Panc1 (cell line): ENCODE results near the gene ERVV-1. TPM values are rescaled to one million over a fixed set of nuclear protein-coding genes. Genes with fewer than 3 reads are reported as not detected.

Experiments used
- ATAC-seq: fragments of 200-7000 bp; cut with Tn5 transposase; 2 replicates; pipeline ENCODE4 v1.9.1; 2020; ENCODE audit warnings: mild to moderate bottlenecking, moderate library complexity
- BruUV-seq: library from RNA; stranded (reverse); fragments of 400-500 nt; replicated peaks from 2 replicates; lab custom pipeline; 2021; lab: Mats Ljungman, UMichigan
- CTCF ChIA-PET: fragments of 300-600 bp; sonication (Branson Sonifier 250); formaldehyde crosslinking; loops from one replicate; lab custom pipeline; 2022; ENCODE audit warnings: antibody characterized with exemption; lab: Charles Lee
- POLR2A ChIA-PET: fragments of 300-600 bp; sonication (Branson Sonifier 250); formaldehyde crosslinking; loops from one replicate; lab custom pipeline; 2022; ENCODE audit warnings: antibody characterized with exemption; lab: Charles Lee
- DNase-seq: peaks from one replicate; pipeline ENCODE4 v3.0.0-alpha.2; 2010; ENCODE audit warnings: low read depth, low spot score
- H3K27ac ChIP-seq: 2 replicates; pipeline ENCODE4 v1.5.1; 2011; ENCODE audit warnings: mild to moderate bottlenecking, low read length, inconsistent platforms
- H3K27me3 ChIP-seq: fragments of 200-500 bp; sonication (Bioruptor generic); 2 replicates; pipeline ENCODE4 v1.6.0; 2014; ENCODE audit warnings: low read length, inconsistent platforms; ENCODE audit not compliant: control insufficient read depth, insufficient read depth
- H3K36me3 ChIP-seq: fragments of 200-500 bp; sonication (Bioruptor generic); 2 replicates; pipeline ENCODE4 v1.5.1; 2014; ENCODE audit warnings: inconsistent platforms, mild to moderate bottlenecking, low read length, moderate library complexity; ENCODE audit not compliant: control insufficient read depth, insufficient read depth
- H3K4me1 ChIP-seq: 2 replicates; pipeline ENCODE4 v1.5.1; 2011; ENCODE audit warnings: inconsistent platforms, mild to moderate bottlenecking, low read length, moderate library complexity; ENCODE audit not compliant: control insufficient read depth, insufficient read depth
- H3K4me3 ChIP-seq, 2 experiments: 2 replicates each; pipeline ENCODE4 v1.5.1; 2011 to 2012; ENCODE audit warnings: low read depth in 2 of 2, low read length in 2 of 2, mild to moderate bottlenecking in 2 of 2, inconsistent platforms in 1 of 2, moderate library complexity in 1 of 2
- H3K9me3 ChIP-seq: fragments of 200-500 bp; sonication (Bioruptor generic); 2 replicates; pipeline ENCODE4 v1.5.1; 2014; ENCODE audit warnings: low read depth, mild to moderate bottlenecking, inconsistent platforms, low read length, moderate library complexity; ENCODE audit not compliant: control insufficient read depth, insufficient read depth
- POLR2AphosphoS5 ChIP-seq: IDR thresholded peaks from 2 replicates; pipeline ENCODE4 v1.6.1; 2012; ENCODE audit warnings: mild to moderate bottlenecking, low read depth, low read length, moderate library complexity
- SIN3A ChIP-seq: IDR thresholded peaks from 2 replicates; pipeline ENCODE4 v1.6.1; 2012; ENCODE audit warnings: low read depth, mild to moderate bottlenecking, low read length, moderate library complexity, borderline replicate concordance; ENCODE audit not compliant: insufficient read depth
- TCF7L2 ChIP-seq: IDR thresholded peaks from 2 replicates; pipeline ENCODE4 v1.6.1; 2011; ENCODE audit warnings: mild to moderate bottlenecking, low read depth, low read length, inconsistent platforms
- in situ Hi-C: cut with HindIII; loops from 2 replicates; pipeline ENCODE4 v1.10.0; 2016; ENCODE audit warnings: low sequenced_read_pairs, low pct_unique_long_range_greater_than_20kb
- intact Hi-C: fragments of 100-400 bp; cut with micrococcal nuclease; formaldehyde crosslinking; loops from one replicate; pipeline ENCODE4 v1.10.0; 2022; ENCODE audit not compliant: unreplicated experiment
- total RNA-seq: library from RNA; stranded (reverse); gene quantifications from one replicate; pipeline ENCODE4 v1.2.1, GENCODE V29; 2021; ENCODE audit not compliant: unreplicated experiment
- TF ChIP-seq, protein P1 (sequence below), 2 experiments: IDR thresholded peaks; 2 replicates each; pipeline ENCODE4 v1.6.1; 2011 to 2012; ENCODE audit warnings: low read depth in 2 of 2, control low read depth in 1 of 2, low read length in 1 of 2, mild to moderate bottlenecking in 1 of 2, moderate library complexity in 1 of 2; ENCODE audit not compliant: insufficient read depth in 1 of 2
- TF ChIP-seq, protein P2 (sequence below): fragments of 450-650 bp; IDR thresholded peaks from 2 replicates; pipeline ENCODE4 v1.5.1; 2017; ENCODE audit warnings: mild to moderate bottlenecking

Gene ERVV-1
- total RNA-seq, 1 experiment from 2014 or later, result not detected

DNA sequence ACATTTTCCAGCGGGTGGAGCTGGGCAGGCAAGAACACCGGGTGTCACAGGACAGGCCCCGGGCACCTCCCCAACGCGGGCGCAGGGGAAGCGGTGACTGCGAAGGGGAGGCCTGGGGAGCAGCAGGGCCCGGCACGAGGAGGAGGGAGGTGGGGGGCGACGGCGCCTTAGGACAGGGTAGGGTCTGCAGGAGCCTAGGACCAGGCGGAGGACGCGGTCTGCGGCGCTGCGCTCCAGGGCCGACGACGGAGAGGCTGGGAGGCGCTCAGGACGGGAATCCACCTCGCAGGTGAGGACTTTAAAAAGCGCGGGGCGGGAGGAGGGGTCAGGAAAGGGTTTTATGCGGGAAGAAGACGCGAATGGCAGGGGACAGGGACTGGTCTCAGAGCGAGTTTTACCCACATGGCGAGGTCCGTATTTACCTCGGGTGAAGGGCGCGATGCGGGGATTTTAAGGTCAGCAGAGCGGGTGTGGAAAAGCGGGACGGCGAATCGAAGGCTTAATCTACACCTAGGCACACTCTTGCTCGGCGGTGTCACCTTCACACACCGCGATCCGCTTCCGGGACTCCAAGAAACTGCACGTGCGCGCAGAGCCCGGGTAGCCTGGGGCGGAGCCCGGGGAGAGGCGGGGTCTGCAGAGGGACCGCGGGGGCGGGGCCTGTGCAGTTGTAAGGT, 44.3 kb downstream of the ERVV-1 start:
- H3K9me3 ChIP-seq, result peaks cover 4% of the 10 kb centered on the region; the same call in 1 of the 2 replicates
- H3K4me1 ChIP-seq, result no peaks in the 10 kb centered on the region
- CTCF ChIA-PET, result no interaction called here
- intact Hi-C loops, result no loop called here
- TF ChIP-seq SIN3A, result no peak
- TF ChIP-seq, protein P1, sequence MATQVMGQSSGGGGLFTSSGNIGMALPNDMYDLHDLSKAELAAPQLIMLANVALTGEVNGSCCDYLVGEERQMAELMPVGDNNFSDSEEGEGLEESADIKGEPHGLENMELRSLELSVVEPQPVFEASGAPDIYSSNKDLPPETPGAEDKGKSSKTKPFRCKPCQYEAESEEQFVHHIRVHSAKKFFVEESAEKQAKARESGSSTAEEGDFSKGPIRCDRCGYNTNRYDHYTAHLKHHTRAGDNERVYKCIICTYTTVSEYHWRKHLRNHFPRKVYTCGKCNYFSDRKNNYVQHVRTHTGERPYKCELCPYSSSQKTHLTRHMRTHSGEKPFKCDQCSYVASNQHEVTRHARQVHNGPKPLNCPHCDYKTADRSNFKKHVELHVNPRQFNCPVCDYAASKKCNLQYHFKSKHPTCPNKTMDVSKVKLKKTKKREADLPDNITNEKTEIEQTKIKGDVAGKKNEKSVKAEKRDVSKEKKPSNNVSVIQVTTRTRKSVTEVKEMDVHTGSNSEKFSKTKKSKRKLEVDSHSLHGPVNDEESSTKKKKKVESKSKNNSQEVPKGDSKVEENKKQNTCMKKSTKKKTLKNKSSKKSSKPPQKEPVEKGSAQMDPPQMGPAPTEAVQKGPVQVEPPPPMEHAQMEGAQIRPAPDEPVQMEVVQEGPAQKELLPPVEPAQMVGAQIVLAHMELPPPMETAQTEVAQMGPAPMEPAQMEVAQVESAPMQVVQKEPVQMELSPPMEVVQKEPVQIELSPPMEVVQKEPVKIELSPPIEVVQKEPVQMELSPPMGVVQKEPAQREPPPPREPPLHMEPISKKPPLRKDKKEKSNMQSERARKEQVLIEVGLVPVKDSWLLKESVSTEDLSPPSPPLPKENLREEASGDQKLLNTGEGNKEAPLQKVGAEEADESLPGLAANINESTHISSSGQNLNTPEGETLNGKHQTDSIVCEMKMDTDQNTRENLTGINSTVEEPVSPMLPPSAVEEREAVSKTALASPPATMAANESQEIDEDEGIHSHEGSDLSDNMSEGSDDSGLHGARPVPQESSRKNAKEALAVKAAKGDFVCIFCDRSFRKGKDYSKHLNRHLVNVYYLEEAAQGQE (IDR thresholded peaks at IDR 0.05; ENCODE audit: insufficient read depth in 1 of 2, low read depth in 2 of 2, low read length in 1 of 2), result no peak
- TF ChIP-seq POLR2AphosphoS5, result no peak
- TF ChIP-seq, protein P2, sequence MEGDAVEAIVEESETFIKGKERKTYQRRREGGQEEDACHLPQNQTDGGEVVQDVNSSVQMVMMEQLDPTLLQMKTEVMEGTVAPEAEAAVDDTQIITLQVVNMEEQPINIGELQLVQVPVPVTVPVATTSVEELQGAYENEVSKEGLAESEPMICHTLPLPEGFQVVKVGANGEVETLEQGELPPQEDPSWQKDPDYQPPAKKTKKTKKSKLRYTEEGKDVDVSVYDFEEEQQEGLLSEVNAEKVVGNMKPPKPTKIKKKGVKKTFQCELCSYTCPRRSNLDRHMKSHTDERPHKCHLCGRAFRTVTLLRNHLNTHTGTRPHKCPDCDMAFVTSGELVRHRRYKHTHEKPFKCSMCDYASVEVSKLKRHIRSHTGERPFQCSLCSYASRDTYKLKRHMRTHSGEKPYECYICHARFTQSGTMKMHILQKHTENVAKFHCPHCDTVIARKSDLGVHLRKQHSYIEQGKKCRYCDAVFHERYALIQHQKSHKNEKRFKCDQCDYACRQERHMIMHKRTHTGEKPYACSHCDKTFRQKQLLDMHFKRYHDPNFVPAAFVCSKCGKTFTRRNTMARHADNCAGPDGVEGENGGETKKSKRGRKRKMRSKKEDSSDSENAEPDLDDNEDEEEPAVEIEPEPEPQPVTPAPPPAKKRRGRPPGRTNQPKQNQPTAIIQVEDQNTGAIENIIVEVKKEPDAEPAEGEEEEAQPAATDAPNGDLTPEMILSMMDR, result no peak
- TF ChIP-seq TCF7L2, result no peak
- DNase-seq (no peak), ATAC-seq (no peak)
- BruUV-seq, result no TSS peak
- POLR2A ChIA-PET, result no interaction called here
- H3K36me3 ChIP-seq, result no peaks in the 10 kb centered on the region
- H3K27me3 ChIP-seq, result no peaks in the 10 kb centered on the region
- H3K4me3 ChIP-seq, result no peak overlapping the region
- no peak overlapping the region for H3K27ac ChIP-seq
- in situ Hi-C loops, result no loop called here

Other genes starting within 250 kb of the ERVV-1 start
- 13.6 TPM for gene ZNF600, start 227.1 kb upstream of the ERVV-1 start, total RNA-seq
- 26.7 TPM for gene ZNF28, start 192.3 kb upstream of the ERVV-1 start, total RNA-seq
- gene ZNF468, start 156.3 kb upstream of the ERVV-1 start, total RNA-seq, result 27.5 TPM
- gene ZNF320, start 116.3 kb upstream of the ERVV-1 start, total RNA-seq, result 10.2 TPM
- 7.4 TPM for gene ZNF888, start 90.5 kb upstream of the ERVV-1 start, total RNA-seq
- 7.1 TPM for gene ZNF816, start 51.0 kb upstream of the ERVV-1 start, total RNA-seq
- 0.10 TPM for gene ERVV-2, start 30.8 kb downstream of the ERVV-1 start, total RNA-seq
- gene ZNF160, start 89.5 kb downstream of the ERVV-1 start, total RNA-seq, result 29.1 TPM
- gene ZNF415, start 119.0 kb downstream of the ERVV-1 start, total RNA-seq, result not detected
- 18.8 TPM for gene ZNF347, start 145.1 kb downstream of the ERVV-1 start, total RNA-seq
- 7.0 TPM for gene ZNF665, start 179.4 kb downstream of the ERVV-1 start, total RNA-seq
- gene ZNF677, start 241.0 kb downstream of the ERVV-1 start, total RNA-seq, result 32.8 TPM
- gene VN1R2, start 244.4 kb downstream of the ERVV-1 start, total RNA-seq, result not detected